HepG2 (cell line): ENCODE data around the gene CBLN3. TPM values are rescaled to one million over a fixed set of nuclear protein-coding genes. Genes with fewer than 3 reads are reported as not detected.

Experiments used
- FOXA3 ChIP-seq: IDR thresholded peaks from 2 replicates; pipeline ENCODE4 v1.6.1; 2016; ENCODE audit warnings: missing genetic modification reagents, missing compliant biosample characterization
- GZF1 ChIP-seq: sonication (generic); formaldehyde crosslinking; IDR thresholded peaks from 2 replicates; pipeline ENCODE4 v1.5.1; 2020; ENCODE audit warnings: mild to moderate bottlenecking, missing genetic modification reagents
- HOXA3 ChIP-seq: sonication (generic); formaldehyde crosslinking; IDR thresholded peaks from 2 replicates; pipeline ENCODE4 v1.5.0; 2020; ENCODE audit warnings: missing genetic modification reagents
- IRF2 ChIP-seq: IDR thresholded peaks from 2 replicates; pipeline ENCODE4 v1.6.1; 2018; ENCODE audit warnings: missing genetic modification reagents, missing compliant biosample characterization
- NR1H2 ChIP-seq: sonication (generic); formaldehyde crosslinking; IDR thresholded peaks from 2 replicates; pipeline ENCODE4 v1.8.1; 2022; ENCODE audit warnings: low read depth, missing genetic modification reagents, borderline replicate concordance
- TBX3 ChIP-seq: fragments of 450-650 bp; IDR thresholded peaks from 2 replicates; pipeline ENCODE4 v1.6.1; 2017; ENCODE audit warnings: antibody characterized with exemption, mild to moderate bottlenecking, inconsistent platforms, borderline replicate concordance
- TCF7L2 ChIP-seq: IDR thresholded peaks from 2 replicates; pipeline ENCODE4 v1.6.1; 2011; ENCODE audit warnings: mild to moderate bottlenecking, low read depth, low read length, moderate library complexity
- ZNF746 ChIP-seq: sonication (generic); formaldehyde crosslinking; IDR thresholded peaks from 2 replicates; pipeline ENCODE4 v1.8.0; 2022; ENCODE audit warnings: mild to moderate bottlenecking, missing genetic modification reagents
- ZNF777 ChIP-seq: sonication (generic); formaldehyde crosslinking; IDR thresholded peaks from 2 replicates; pipeline ENCODE4 v1.4.0; 2020; ENCODE audit warnings: missing genetic modification reagents
- polyA plus RNA-seq, 8 experiments: library from polyadenylated mRNA; depleted of rRNA in 3 of 8; stranded (reverse) in 7 of 8; unstranded in 1 of 8; fragments of >200 nt; fragmentation: Illumina TruSeq in 4 of 8; extraction: Trizol in 4 of 8; gene quantifications; 2 replicates each; pipeline versions ENCODE4 v1.2.1 to v1.2.3, GENCODE V29; 2011 to 2016; ENCODE audit warnings: low read depth in 4 of 8, missing spikeins in 1 of 8, mixed read lengths in 1 of 8; ENCODE audit not compliant: insufficient read depth in 1 of 8
- total RNA-seq, 5 experiments: library from RNA; depleted of rRNA; stranded (reverse); fragments of >200 nt; fragmentation: Illumina TruSeq; extraction: Trizol; gene quantifications; 2 replicates each; pipeline ENCODE4 v1.2.3, GENCODE V29; 2016; ENCODE audit warnings: low read depth in 1 of 5
- TF ChIP-seq, protein P1 (sequence below): sonication (generic); formaldehyde crosslinking; IDR thresholded peaks from one replicate; pipeline ENCODE4 v1.5.1; 2020; ENCODE audit warnings: mild to moderate bottlenecking, missing genetic modification reagents; ENCODE audit errors: not compliant biosample characterization
- TF ChIP-seq, protein P2 (sequence below): sonication (generic); formaldehyde crosslinking; IDR thresholded peaks from 2 replicates; pipeline ENCODE4 v1.8.1; 2023; ENCODE audit warnings: mild to moderate bottlenecking, inconsistent platforms, moderate library complexity, missing genetic modification reagents, borderline replicate concordance
- TF ChIP-seq, protein P3 (sequence below): sonication (generic); formaldehyde crosslinking; IDR thresholded peaks from 2 replicates; pipeline ENCODE4 v1.5.0; 2020; ENCODE audit warnings: missing genetic modification reagents, mild to moderate bottlenecking, borderline replicate concordance
- TF ChIP-seq, protein P4 (sequence below): sonication (generic); formaldehyde crosslinking; IDR thresholded peaks from 2 replicates; pipeline ENCODE4 v1.5.1; 2020; ENCODE audit warnings: missing genetic modification reagents, mild to moderate bottlenecking, borderline replicate concordance
- TF ChIP-seq, protein P5 (sequence below): sonication (generic); formaldehyde crosslinking; IDR thresholded peaks from 2 replicates; pipeline ENCODE4 v1.8.0; 2023; ENCODE audit warnings: mild to moderate bottlenecking, missing genetic modification reagents

The CBLN3 gene
- total and polyA plus RNA-seq, 2 of the 13 experiments (the other 11 are each of a cell fraction or from before 2014, with no cell fraction given): 0.66 to 0.98 TPM

DNA sequence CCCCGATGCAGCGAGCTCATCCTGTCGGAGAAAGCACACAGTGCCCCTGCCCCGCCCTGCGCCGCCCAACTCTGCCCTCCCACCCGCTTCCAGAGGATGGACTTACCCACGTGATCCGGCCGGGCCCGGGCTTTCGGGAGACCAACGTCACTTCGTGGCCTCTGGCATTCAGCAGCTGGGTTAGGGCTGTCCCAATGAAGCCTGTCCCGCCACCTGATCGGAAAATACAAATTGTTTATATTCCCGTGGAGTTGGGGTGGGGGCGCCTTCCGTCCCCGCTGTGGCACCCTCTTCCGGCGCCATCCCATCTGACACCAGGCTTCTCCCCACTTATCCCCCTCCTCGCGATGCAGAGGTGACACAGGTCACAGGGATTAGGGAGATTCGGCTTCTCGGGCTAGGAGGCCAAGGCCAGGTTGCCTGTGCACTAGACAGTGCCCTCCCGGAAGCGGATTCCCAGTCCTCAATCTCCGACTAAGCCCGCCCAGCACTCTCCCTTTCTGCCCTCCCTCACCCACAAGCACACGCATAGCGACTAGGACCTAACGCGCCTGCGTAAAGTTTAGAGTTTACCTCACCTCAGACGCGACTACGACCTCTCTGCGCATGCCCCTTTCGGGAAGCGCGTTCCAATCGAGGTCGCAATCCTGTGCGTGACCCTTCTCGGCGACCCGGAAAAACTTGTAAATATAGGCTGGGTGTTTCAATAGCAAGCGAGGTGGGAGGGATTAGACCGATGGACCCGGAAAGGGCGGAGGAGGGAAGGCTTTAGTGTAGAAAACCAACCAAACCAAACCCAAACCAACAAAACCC is 13.0 kb upstream of the CBLN3 start, which contains the start of gene SDR39U1 (continued):
- TF ChIP-seq, protein P1, sequence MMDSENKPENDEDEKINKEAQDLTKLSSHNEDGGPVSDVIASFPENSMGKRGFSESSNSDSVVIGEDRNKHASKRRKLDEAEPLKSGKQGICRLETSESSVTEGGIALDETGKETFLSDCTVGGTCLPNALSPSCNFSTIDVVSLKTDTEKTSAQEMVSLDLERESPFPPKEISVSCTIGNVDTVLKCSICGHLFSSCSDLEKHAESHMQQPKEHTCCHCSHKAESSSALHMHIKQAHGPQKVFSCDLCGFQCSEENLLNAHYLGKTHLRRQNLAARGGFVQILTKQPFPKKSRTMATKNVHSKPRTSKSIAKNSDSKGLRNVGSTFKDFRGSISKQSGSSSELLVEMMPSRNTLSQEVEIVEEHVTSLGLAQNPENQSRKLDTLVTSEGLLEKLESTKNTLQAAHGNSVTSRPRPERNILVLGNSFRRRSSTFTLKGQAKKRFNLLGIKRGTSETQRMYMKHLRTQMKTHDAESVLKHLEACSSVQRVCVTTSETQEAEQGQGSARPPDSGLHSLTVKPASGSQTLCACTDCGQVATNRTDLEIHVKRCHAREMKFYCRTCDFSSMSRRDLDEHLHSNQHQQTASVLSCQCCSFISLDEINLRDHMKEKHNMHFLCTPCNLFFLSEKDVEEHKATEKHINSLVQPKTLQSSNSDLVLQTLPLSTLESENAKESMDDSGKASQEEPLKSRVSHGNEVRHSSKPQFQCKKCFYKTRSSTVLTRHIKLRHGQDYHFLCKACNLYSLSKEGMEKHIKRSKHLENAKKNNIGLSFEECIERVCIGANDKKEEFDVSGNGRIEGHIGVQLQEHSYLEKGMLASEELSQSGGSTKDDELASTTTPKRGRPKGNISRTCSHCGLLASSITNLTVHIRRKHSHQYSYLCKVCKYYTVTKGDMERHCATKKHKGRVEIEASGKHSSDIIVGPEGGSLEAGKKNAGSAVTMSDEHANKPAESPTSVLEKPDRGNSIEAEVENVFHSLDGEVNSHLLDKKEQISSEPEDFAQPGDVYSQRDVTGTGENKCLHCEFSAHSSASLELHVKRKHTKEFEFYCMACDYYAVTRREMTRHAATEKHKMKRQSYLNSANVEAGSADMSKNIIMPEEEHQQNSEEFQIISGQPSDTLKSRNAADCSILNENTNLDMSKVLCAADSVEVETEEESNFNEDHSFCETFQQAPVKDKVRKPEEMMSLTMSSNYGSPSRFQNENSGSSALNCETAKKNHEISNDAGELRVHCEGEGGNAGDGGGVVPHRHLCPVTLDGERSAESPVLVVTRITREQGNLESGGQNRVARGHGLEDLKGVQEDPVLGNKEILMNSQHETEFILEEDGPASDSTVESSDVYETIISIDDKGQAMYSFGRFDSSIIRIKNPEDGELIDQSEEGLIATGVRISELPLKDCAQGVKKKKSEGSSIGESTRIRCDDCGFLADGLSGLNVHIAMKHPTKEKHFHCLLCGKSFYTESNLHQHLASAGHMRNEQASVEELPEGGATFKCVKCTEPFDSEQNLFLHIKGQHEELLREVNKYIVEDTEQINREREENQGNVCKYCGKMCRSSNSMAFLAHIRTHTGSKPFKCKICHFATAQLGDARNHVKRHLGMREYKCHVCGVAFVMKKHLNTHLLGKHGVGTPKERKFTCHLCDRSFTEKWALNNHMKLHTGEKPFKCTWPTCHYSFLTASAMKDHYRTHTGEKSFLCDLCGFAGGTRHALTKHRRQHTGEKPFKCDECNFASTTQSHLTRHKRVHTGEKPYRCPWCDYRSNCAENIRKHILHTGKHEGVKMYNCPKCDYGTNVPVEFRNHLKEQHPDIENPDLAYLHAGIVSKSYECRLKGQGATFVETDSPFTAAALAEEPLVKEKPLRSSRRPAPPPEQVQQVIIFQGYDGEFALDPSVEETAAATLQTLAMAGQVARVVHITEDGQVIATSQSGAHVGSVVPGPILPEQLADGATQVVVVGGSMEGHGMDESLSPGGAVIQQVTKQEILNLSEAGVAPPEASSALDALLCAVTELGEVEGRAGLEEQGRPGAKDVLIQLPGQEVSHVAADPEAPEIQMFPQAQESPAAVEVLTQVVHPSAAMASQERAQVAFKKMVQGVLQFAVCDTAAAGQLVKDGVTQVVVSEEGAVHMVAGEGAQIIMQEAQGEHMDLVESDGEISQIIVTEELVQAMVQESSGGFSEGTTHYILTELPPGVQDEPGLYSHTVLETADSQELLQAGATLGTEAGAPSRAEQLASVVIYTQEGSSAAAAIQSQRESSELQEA: peak; percentile 85
- peak; percentile 96 for TF ChIP-seq ZNF746
- TF ChIP-seq, protein P2, sequence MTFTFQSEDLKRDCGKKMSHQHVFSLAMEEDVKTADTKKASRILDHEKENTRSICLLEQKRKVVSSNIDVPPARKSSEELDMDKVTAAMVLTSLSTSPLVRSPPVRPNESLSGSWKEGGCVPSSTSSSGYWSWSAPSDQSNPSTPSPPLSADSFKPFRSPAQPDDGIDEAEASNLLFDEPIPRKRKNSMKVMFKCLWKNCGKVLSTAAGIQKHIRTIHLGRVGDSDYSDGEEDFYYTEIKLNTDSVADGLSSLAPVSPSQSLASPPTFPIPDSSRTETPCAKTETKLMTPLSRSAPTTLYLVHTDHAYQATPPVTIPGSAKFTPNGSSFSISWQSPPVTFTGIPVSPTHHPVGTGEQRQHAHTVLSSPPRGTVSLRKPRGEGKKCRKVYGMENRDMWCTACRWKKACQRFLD (CRISPR knock-in tag): peak; percentile 98
- TF ChIP-seq ZNF777 (CRISPR knock-in tag): peak; percentile 53; the same call in 1 of the 2 replicates
- peak; percentile 40; the same call in 1 of the 2 replicates for TF ChIP-seq NR1H2 (CRISPR knock-in tag)
- peak; percentile 95 for TF ChIP-seq IRF2 (CRISPR knock-in tag)
- TF ChIP-seq, protein P3, sequence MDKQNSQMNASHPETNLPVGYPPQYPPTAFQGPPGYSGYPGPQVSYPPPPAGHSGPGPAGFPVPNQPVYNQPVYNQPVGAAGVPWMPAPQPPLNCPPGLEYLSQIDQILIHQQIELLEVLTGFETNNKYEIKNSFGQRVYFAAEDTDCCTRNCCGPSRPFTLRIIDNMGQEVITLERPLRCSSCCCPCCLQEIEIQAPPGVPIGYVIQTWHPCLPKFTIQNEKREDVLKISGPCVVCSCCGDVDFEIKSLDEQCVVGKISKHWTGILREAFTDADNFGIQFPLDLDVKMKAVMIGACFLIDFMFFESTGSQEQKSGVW (CRISPR knock-in tag): no peak
- TF ChIP-seq, protein P4, sequence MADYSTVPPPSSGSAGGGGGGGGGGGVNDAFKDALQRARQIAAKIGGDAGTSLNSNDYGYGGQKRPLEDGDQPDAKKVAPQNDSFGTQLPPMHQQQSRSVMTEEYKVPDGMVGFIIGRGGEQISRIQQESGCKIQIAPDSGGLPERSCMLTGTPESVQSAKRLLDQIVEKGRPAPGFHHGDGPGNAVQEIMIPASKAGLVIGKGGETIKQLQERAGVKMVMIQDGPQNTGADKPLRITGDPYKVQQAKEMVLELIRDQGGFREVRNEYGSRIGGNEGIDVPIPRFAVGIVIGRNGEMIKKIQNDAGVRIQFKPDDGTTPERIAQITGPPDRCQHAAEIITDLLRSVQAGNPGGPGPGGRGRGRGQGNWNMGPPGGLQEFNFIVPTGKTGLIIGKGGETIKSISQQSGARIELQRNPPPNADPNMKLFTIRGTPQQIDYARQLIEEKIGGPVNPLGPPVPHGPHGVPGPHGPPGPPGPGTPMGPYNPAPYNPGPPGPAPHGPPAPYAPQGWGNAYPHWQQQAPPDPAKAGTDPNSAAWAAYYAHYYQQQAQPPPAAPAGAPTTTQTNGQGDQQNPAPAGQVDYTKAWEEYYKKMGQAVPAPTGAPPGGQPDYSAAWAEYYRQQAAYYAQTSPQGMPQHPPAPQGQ (CRISPR knock-in tag): peak; percentile 24; the same call in 1 of the 2 replicates
- TF ChIP-seq FOXA3 (CRISPR knock-in tag): peak; percentile 90
- TF ChIP-seq GZF1: peak; percentile 72; the same call in 1 of the 2 replicates
- TF ChIP-seq TCF7L2: no peak
- TF ChIP-seq, protein P5, sequence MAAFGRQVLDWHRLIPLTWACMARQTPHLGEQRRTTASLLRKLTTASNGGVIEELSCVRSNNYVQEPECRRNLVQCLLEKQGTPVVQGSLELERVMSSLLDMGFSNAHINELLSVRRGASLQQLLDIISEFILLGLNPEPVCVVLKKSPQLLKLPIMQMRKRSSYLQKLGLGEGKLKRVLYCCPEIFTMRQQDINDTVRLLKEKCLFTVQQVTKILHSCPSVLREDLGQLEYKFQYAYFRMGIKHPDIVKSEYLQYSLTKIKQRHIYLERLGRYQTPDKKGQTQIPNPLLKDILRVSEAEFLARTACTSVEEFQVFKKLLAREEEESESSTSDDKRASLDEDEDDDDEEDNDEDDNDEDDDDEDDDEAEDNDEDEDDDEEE (CRISPR knock-in tag): peak; percentile 98
- TF ChIP-seq TBX3: no peak
- TF ChIP-seq HOXA3 (CRISPR knock-in tag): peak; percentile 83
